Mesendoderm (in vitro differentiated cells): ENCODE measurements around the gene AKIRIN1.
A peak's percentile ranks its signal among the peaks of the same experiment; 100 is the strongest.
"Not testable (repeated sequence)": the region's sequence is repeated elsewhere in the genome, so short reads cannot be mapped to it uniquely, and the experiment has no call there.

ENCODE experiments used
- DNase-seq: peaks from one replicate; pipeline ENCODE4 v3.0.0; 2013
- H2AK5ac ChIP-seq: 2 replicates; pipeline ENCODE4 v1.6.1; 2013; ENCODE audit warnings: low read length, inconsistent platforms
- H2BK120ac ChIP-seq: 2 replicates; pipeline ENCODE4 v1.6.1; 2013; ENCODE audit warnings: low read depth, mild to moderate bottlenecking, low read length, moderate library complexity, mixed read lengths
- H2BK15ac ChIP-seq: replicated peaks from 2 replicates; pipeline ENCODE4 v1.6.1; 2013; ENCODE audit warnings: low read depth, mild to moderate bottlenecking, moderate library complexity
- H2BK5ac ChIP-seq: 2 replicates; pipeline ENCODE4 v1.6.1; 2013; ENCODE audit warnings: low read length, inconsistent platforms
- H3K18ac ChIP-seq: 2 replicates; pipeline ENCODE4 v1.6.1; 2013; ENCODE audit warnings: mild to moderate bottlenecking, low read length, mixed read lengths
- H3K23ac ChIP-seq: one replicate; pipeline ENCODE4 v1.6.1; 2013; ENCODE audit warnings: low read length
- H3K27ac ChIP-seq: 2 replicates; pipeline ENCODE4 v1.5.1; 2013; ENCODE audit warnings: low read depth, mild to moderate bottlenecking, inconsistent platforms, low read length, moderate library complexity
- H3K27me3 ChIP-seq: 2 replicates; pipeline ENCODE4 v1.6.1; 2013; ENCODE audit warnings: low read length, control low read depth, mild to moderate bottlenecking, inconsistent platforms; ENCODE audit not compliant: insufficient read depth, poor library complexity
- H3K36me3 ChIP-seq: 2 replicates; pipeline ENCODE4 v1.6.1; 2013; ENCODE audit warnings: low read length, inconsistent platforms; ENCODE audit not compliant: control insufficient read depth, insufficient read depth
- H3K4ac ChIP-seq: one replicate; pipeline ENCODE4 v1.6.1; 2013; ENCODE audit warnings: low read depth, mild to moderate bottlenecking, low read length, moderate library complexity
- H3K4me1 ChIP-seq: 2 replicates; pipeline ENCODE4 v1.6.1; 2013; ENCODE audit warnings: low read depth, low read length, inconsistent platforms; ENCODE audit not compliant: control insufficient read depth
- H3K4me2 ChIP-seq: 2 replicates; pipeline ENCODE4 v1.6.1; 2013; ENCODE audit warnings: low read length
- H3K4me3 ChIP-seq: 2 replicates; pipeline ENCODE4 v1.5.1; 2013; ENCODE audit warnings: mild to moderate bottlenecking, low read length
- H3K56ac ChIP-seq: one replicate; pipeline ENCODE4 v1.6.1; 2013; ENCODE audit warnings: low read length
- H3K79me1 ChIP-seq: 2 replicates; pipeline ENCODE4 v1.6.1; 2013; ENCODE audit warnings: low read length, inconsistent platforms
- H3K79me2 ChIP-seq: 2 replicates; pipeline ENCODE4 v1.6.1; 2013; ENCODE audit warnings: mild to moderate bottlenecking, low read length; ENCODE audit not compliant: control insufficient read depth, insufficient read depth
- H3K9ac ChIP-seq: 2 replicates; pipeline ENCODE4 v1.6.1; 2013; ENCODE audit warnings: low read length, inconsistent platforms
- H4K5ac ChIP-seq: one replicate; pipeline ENCODE4 v1.6.1; 2013; ENCODE audit warnings: low read length
- H4K8ac ChIP-seq: one replicate; pipeline ENCODE4 v1.6.1; 2013; ENCODE audit warnings: low read depth, mild to moderate bottlenecking, control low read depth, low read length, moderate library complexity
- WGBS: extraction: QIAGEN DNeasy Blood & Tissue Kit; methylation state at CpG from one replicate; pipeline ENCODE4 v1.1.7; 2013; ENCODE audit warnings: low lambda C conversion rate, missing lambda C conversion rate; ENCODE audit not compliant: insufficient coverage; ENCODE audit errors: extremely low coverage; 5-methylcytosine and 5-hydroxymethylcytosine counted together

AKIRIN1 gene

GRCh38 chr1:38953433-38953860 is 37.6 kb upstream of the AKIRIN1 start:
- H3K4ac ChIP-seq = no peak overlapping the region
- H3K56ac ChIP-seq = no peak overlapping the region
- no peak overlapping the region for H2BK15ac ChIP-seq
- no peaks in the 10 kb centered on the region for H3K79me1 ChIP-seq
- H3K27ac ChIP-seq = no peak overlapping the region
- no peak overlapping the region for H4K5ac ChIP-seq
- H2BK120ac ChIP-seq = no peak overlapping the region
- no peaks in the 10 kb centered on the region for H3K79me2 ChIP-seq
- H3K4me2 ChIP-seq = no peak overlapping the region
- no peak overlapping the region for H3K18ac ChIP-seq
- peak; percentile 45 for DNase-seq
- WGBS = no CpG with 5 or more reads among the region's 4 CpGs
- no peak overlapping the region for H3K9ac ChIP-seq
- H3K4me3 ChIP-seq = no peak overlapping the region
- H3K27me3 ChIP-seq = no peaks in the 10 kb centered on the region
- H2AK5ac ChIP-seq = no peak overlapping the region
- no peak overlapping the region for H4K8ac ChIP-seq
- H3K4me1 ChIP-seq = no peaks in the 10 kb centered on the region
- no peaks in the 10 kb centered on the region for H3K36me3 ChIP-seq
- no peak overlapping the region for H2BK5ac ChIP-seq
- no peak overlapping the region for H3K23ac ChIP-seq

DNA sequence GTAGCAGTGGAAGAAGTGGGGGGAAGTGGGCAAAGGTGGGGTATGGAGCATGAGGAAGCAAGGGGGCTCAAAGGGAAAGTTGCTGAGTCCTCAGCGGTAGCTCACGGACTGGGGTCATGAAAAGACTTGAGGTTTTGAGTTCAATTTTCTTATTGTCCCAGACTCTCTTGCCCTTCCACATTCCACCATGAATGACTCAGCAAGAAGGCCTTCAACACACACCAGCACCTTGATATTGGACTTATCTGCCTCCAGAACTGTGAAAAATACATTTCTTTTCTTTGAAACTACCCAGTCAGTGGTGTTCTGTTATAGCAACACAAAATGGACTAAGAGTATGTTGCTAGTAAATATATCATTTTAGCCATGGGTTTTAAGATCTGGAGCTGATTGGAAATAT is 32.1 kb upstream of the AKIRIN1 start:
- DNase-seq = peak; percentile 65
- H3K4me1 ChIP-seq = no peaks in the 10 kb centered on the region

DNA sequence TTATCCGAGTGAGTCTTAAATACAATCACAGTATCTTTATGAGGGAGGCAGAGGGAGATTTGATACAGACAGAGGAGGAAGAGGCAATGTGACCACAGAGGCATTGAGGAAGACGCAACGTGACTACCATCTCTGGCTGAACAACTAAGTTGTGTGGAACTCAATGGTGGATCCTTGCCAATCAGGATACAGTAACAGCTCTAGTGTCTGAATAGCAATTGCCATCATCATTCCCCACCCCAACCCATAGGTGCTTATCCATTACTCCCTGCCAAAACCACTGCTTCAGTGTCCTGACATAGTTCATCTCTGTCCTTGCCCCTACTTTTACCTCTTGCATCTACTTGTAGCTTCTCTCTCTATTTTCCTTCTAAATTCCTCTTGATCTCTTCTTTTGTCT is 29.0 kb upstream of the AKIRIN1 start:
- Histone ChIP-seq H3K23ac (no peak overlapping the region), H2BK5ac (no peak overlapping the region), H2BK120ac (no peak overlapping the region), H3K4me3 (no peak overlapping the region), H2BK15ac (no peak overlapping the region), H3K18ac (no peak overlapping the region), H4K8ac (no peak overlapping the region), H3K9ac (no peak overlapping the region), H3K27me3 (no peaks in the 10 kb centered on the region), H3K79me1 (no peaks in the 10 kb centered on the region), H4K5ac (no peak overlapping the region), H3K4me2 (no peak overlapping the region), H3K27ac (no peak overlapping the region), H3K79me2 (no peaks in the 10 kb centered on the region), H2AK5ac (no peak overlapping the region), H3K56ac (no peak overlapping the region), H3K4ac (no peak overlapping the region), H3K36me3 (no peaks in the 10 kb centered on the region), H3K4me1 (no peaks in the 10 kb centered on the region)
- DNase-seq = no peak
- no CpG with 5 or more reads among the region's 3 CpGs for WGBS

More for the DNA sequence above, 32.1 kb upstream of the AKIRIN1 start:
- H3K79me1 ChIP-seq = no peaks in the 10 kb centered on the region
- H3K27me3 ChIP-seq = no peaks in the 10 kb centered on the region
- no peaks in the 10 kb centered on the region for H3K79me2 ChIP-seq
- WGBS = no CpG with 5 or more reads among the region's 2 CpGs
- H3K4me3 ChIP-seq = no peak overlapping the region
- no peaks in the 10 kb centered on the region for H3K36me3 ChIP-seq
- no peak overlapping the region for H3K4ac ChIP-seq
- no peak overlapping the region for H3K18ac ChIP-seq
- H4K8ac ChIP-seq = no peak overlapping the region
- H2BK120ac ChIP-seq = no peak overlapping the region
- H3K4me2 ChIP-seq = no peak overlapping the region
- H3K56ac ChIP-seq = no peak overlapping the region
- no peak overlapping the region for H2BK5ac ChIP-seq
- no peak overlapping the region for H4K5ac ChIP-seq
- H3K9ac ChIP-seq = no peak overlapping the region
- no peak overlapping the region for H2AK5ac ChIP-seq
- H3K23ac ChIP-seq = no peak overlapping the region
- no peak overlapping the region for H3K27ac ChIP-seq
- no peak overlapping the region for H2BK15ac ChIP-seq

- Histone ChIP-seq H3K27ac (no peak overlapping the region), H2BK15ac (no peak overlapping the region), H4K8ac (no peak overlapping the region), H3K27me3 (no peaks in the 10 kb centered on the region), H2BK120ac (no peak overlapping the region), H4K5ac (no peak overlapping the region), H3K36me3 (no peaks in the 10 kb centered on the region), H3K4me1 (no peaks in the 10 kb centered on the region), H3K18ac (no peak overlapping the region), H3K4ac (no peak overlapping the region), H2AK5ac (no peak overlapping the region), H2BK5ac (no peak overlapping the region), H3K56ac (no peak overlapping the region), H3K9ac (no peak overlapping the region), H3K79me1 (no peaks in the 10 kb centered on the region), H3K4me3 (no peak overlapping the region), H3K23ac (no peak overlapping the region), H3K4me2 (no peak overlapping the region), H3K79me2 (no peaks in the 10 kb centered on the region)
- no CpG with 5 or more reads among the region's 7 CpGs for WGBS
- DNase-seq = no peak
Measured at GRCh38 chr1:38962560-38962959, 28.5 kb upstream of the AKIRIN1 start.

DNA sequence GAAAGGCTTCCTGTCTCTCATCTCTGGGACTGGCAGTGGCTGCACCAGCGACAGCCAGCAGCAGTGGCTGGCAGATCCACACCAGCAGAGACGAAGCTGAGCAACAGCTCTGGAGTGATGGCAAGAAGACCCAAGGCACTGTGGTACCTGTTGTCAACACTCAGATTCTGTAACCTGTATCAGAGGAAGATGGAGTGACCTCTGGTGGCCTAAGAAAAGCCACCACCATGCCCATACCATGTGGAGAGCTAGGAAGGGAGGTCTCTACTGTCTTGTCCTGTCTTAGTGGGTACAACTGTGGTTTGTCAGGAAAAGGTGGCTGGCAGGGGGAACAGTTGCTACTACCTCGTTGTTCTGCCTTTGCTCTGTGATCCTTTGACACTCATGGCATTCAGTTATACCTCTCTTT is 26.9 kb upstream of the AKIRIN1 start:
- Histone ChIP-seq H3K27me3 (no peaks in the 10 kb centered on the region), H3K56ac (no peak overlapping the region), H3K4ac (no peak overlapping the region), H3K27ac (no peak overlapping the region), H4K5ac (no peak overlapping the region), H3K4me3 (no peak overlapping the region), H3K23ac (no peak overlapping the region), H4K8ac (no peak overlapping the region), H3K4me2 (no peak overlapping the region), H3K4me1 (no peaks in the 10 kb centered on the region), H3K36me3 (no peaks in the 10 kb centered on the region), H2AK5ac (no peak overlapping the region), H2BK15ac (no peak overlapping the region), H3K79me1 (no peaks in the 10 kb centered on the region), H2BK5ac (no peak overlapping the region), H3K79me2 (no peaks in the 10 kb centered on the region), H3K18ac (no peak overlapping the region), H2BK120ac (no peak overlapping the region), H3K9ac (no peak overlapping the region)
- WGBS = no CpG with 5 or more reads among the region's 3 CpGs
- peak; percentile 49 for DNase-seq

- H3K4me2 ChIP-seq, H2BK5ac ChIP-seq, H3K36me3 ChIP-seq, H3K56ac ChIP-seq, H3K4me1 ChIP-seq, H3K18ac ChIP-seq, H4K5ac ChIP-seq, H3K79me1 ChIP-seq, DNase-seq, H2AK5ac ChIP-seq, H2BK15ac ChIP-seq, H4K8ac ChIP-seq, H3K4ac ChIP-seq, H3K27ac ChIP-seq, H3K4me3 ChIP-seq, H3K27me3 ChIP-seq, H3K9ac ChIP-seq, H3K79me2 ChIP-seq, H2BK120ac ChIP-seq, H3K23ac ChIP-seq: not testable (repeated sequence)
- no CpG with 5 or more reads among the region's 6 CpGs for WGBS
Measured at GRCh38 chr1:38973145-38973544, 17.9 kb upstream of the AKIRIN1 start.
